Measurements from ENCODE around the gene DNLZ. TPM values are rescaled to one million over a fixed set of nuclear protein-coding genes. Genes with fewer than 3 reads are reported as not detected.

The DNLZ gene
- total and polyA plus RNA-seq, 7 donors: 8.4 to 41.9 (median 19.7) TPM

GRCh38 chr9:136341042-136341655 lies 22.4 kb downstream of the DNLZ start:
- DNase-seq: no peak
- no peak for TF ChIP-seq POLR2AphosphoS5 (IDR thresholded peaks at IDR 0.05)
- TF ChIP-seq CTCF (IDR thresholded peaks at IDR 0.05): no peak
- TF ChIP-seq POLR2A (IDR thresholded peaks at IDR 0.05): no peak
- TF ChIP-seq EP300 (IDR thresholded peaks at IDR 0.05): no peak
- no peak overlapping the region for H3K4me3 ChIP-seq
- intact Hi-C loops (cut with DNase I): no loop called here
- H3K36me3 ChIP-seq: peaks cover 0 to 32% (median 3%) of the 10 kb centered on the region in 4 donors
- H3K4me1 ChIP-seq: peaks cover 0 to 33% (median 23%) of the 10 kb centered on the region in 4 donors
- no peaks in the 10 kb centered on the region for H3K27me3 ChIP-seq
- 82 to 91% methylated on average over 18 of the region's 18 CpGs for WGBS, 2 donors
- H3K9me3 ChIP-seq: no peaks in the 10 kb centered on the region
- no peak overlapping the region for H3K27ac ChIP-seq

- no peak overlapping the region for H3K27ac ChIP-seq
- 91 to 92% methylated on average over 28 of the region's 28 CpGs for WGBS, 2 donors
- no peaks in the 10 kb centered on the region for H3K27me3 ChIP-seq
- DNase-seq: no peak
- intact Hi-C loops (cut with DNase I): no loop called here
- no peak overlapping the region for H3K4me3 ChIP-seq
- peaks cover 0 to 35% (median 3%) of the 10 kb centered on the region in 4 donors for H3K36me3 ChIP-seq
- TF ChIP-seq CTCF (IDR thresholded peaks at IDR 0.05) (no peak), POLR2A (IDR thresholded peaks at IDR 0.05) (no peak), EP300 (IDR thresholded peaks at IDR 0.05) (no peak), POLR2AphosphoS5 (IDR thresholded peaks at IDR 0.05) (no peak)
- no peaks in the 10 kb centered on the region for H3K9me3 ChIP-seq
- peaks cover 0 to 27% (median 21%) of the 10 kb centered on the region in 4 donors for H3K4me1 ChIP-seq
Measured at GRCh38 chr9:136340356-136341041, 23.0 kb downstream of the DNLZ start.

GRCh38 chr9:136339958-136340310 lies 23.6 kb downstream of the DNLZ start:
- Histone ChIP-seq H3K36me3 (peaks cover 0 to 35% (median 3%) of the 10 kb centered on the region in 4 donors), H3K4me1 (peaks cover 0 to 23% (median 21%) of the 10 kb centered on the region in 4 donors), H3K9me3 (no peaks in the 10 kb centered on the region), H3K27me3 (no peaks in the 10 kb centered on the region), H3K4me3 (no peak overlapping the region), H3K27ac (no peak overlapping the region)
- TF ChIP-seq EP300 (IDR thresholded peaks at IDR 0.05) (no peak), CTCF (IDR thresholded peaks at IDR 0.05) (no peak), POLR2AphosphoS5 (IDR thresholded peaks at IDR 0.05) (no peak), POLR2A (IDR thresholded peaks at IDR 0.05) (no peak)
- DNase-seq: no peak
- intact Hi-C loops (cut with DNase I): loop anchor here (1.0 kb wide), 2 partner anchors 23 to 60 kb away; partner anchors contain the start of genes DNLZ and SNAPC4
- 85 to 87% methylated on average over 12 of the region's 12 CpGs for WGBS, 2 donors

- no peak for DNase-seq
- TF ChIP-seq CTCF (IDR thresholded peaks at IDR 0.05): peak; percentile 78 to 92 (median 88)
- TF ChIP-seq EP300 (IDR thresholded peaks at IDR 0.05): no peak
- H3K36me3 ChIP-seq: peaks cover 0 to 35% (median 3%) of the 10 kb centered on the region in 4 donors
- 51 to 75% methylated on average over 32 of the region's 32 CpGs for WGBS, 2 donors
- no peak overlapping the region for H3K27ac ChIP-seq
- H3K9me3 ChIP-seq: no peaks in the 10 kb centered on the region
- H3K4me3 ChIP-seq: no peak overlapping the region
- intact Hi-C loops (cut with DNase I): loop anchor here (1.0 kb wide), 2 partner anchors 24 to 61 kb away; partner anchors contain the start of genes DNLZ and SNAPC4
- H3K27me3 ChIP-seq: no peaks in the 10 kb centered on the region
- H3K4me1 ChIP-seq: peaks cover 0 to 23% (median 21%) of the 10 kb centered on the region in 4 donors
Measured at GRCh38 chr9:136339173-136339957, 24.2 kb downstream of the DNLZ start.

All from sigmoid colon (tissue), 7 donors.